HG02852 (cell line): Measurements from ENCODE around the gene TMEM86A.

ENCODE experiments used
- ATAC-seq: cut with Tn5 transposase; IDR thresholded peaks from one replicate; pipeline ENCODE4 v1.9.1; 2021; ENCODE audit warnings: mild to moderate bottlenecking, moderate library complexity; ENCODE audit not compliant: unreplicated experiment

Gene TMEM86A

GRCh38 chr11:18754308-18754707, 55.7 kb downstream of the TMEM86A start:
- ATAC-seq: no peak
